ENCODE measurements around the gene ELP5.

Gene ELP5

DNA sequence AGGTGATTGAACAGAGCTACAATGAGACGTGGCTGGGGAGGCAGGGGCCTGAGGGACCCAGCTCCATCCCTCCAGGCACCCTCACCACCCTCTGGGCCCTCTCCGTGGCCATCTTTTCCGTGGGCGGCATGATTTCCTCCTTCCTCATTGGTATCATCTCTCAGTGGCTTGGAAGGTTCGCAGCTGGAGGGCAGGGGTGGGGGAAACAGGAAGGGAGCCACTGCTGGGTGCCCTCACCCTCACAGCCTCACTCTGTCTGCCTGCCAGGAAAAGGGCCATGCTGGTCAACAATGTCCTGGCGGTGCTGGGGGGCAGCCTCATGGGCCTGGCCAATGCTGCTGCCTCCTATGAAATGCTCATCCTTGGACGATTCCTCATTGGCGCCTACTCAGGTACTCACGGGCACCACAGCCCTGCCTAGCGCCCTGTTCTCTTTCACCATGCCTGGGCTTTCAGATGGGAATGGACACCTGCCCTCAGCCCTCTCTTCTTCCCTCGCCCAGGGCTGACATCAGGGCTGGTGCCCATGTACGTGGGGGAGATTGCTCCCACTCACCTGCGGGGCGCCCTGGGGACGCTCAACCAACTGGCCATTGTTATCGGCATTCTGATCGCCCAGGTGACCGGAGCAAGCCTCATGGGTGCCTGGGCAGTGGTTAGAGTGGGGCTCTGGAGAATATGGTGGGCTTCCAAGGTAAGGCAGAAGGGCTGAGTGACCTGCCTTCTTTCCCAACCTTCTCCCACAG, 31.6 kb downstream of the ELP5 start:
- Histone ChIP-seq H3K4me1 (ENCODE audit: control insufficient read depth in 1 of 2, insufficient read depth in 1 of 2, low read depth in 1 of 2, low read length in 1 of 2) (peaks cover 14 to 24% of the 10 kb centered on the region in 2 experiments), H3K27ac (no peak overlapping the region), H3K9me3 (no peaks in the 10 kb centered on the region), H3K36me3 (no peaks in the 10 kb centered on the region), H3K27me3 (peaks cover 98% of the 10 kb centered on the region), H3K4me3 (ENCODE audit: low read depth in 1 of 2, low read length in 1 of 2) (no peak overlapping the region)
- TF ChIP-seq, protein P1, sequence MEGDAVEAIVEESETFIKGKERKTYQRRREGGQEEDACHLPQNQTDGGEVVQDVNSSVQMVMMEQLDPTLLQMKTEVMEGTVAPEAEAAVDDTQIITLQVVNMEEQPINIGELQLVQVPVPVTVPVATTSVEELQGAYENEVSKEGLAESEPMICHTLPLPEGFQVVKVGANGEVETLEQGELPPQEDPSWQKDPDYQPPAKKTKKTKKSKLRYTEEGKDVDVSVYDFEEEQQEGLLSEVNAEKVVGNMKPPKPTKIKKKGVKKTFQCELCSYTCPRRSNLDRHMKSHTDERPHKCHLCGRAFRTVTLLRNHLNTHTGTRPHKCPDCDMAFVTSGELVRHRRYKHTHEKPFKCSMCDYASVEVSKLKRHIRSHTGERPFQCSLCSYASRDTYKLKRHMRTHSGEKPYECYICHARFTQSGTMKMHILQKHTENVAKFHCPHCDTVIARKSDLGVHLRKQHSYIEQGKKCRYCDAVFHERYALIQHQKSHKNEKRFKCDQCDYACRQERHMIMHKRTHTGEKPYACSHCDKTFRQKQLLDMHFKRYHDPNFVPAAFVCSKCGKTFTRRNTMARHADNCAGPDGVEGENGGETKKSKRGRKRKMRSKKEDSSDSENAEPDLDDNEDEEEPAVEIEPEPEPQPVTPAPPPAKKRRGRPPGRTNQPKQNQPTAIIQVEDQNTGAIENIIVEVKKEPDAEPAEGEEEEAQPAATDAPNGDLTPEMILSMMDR (IDR thresholded peaks at IDR 0.05) = no peak

DNA sequence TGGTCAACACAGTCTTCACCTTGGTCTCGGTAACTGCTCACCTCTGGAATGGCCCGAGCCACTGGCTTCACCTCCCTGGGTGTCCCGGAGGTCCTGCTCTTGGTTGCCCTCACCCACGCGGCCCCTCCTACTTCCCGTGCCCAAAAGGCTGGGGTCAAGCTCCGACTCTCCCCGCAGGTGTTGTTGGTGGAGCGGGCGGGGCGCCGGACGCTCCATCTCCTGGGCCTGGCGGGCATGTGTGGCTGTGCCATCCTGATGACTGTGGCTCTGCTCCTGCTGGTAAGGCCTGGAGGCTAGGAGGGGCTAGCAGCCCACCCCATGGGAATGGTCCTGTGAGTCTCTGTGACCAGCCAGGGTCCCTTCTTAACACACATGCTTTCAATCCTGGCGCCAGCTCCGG, 32.9 kb downstream of the ELP5 start:
- Histone ChIP-seq H3K27me3 (peaks cover 100% of the 10 kb centered on the region), H3K4me3 (ENCODE audit: low read depth in 1 of 2, low read length in 1 of 2) (no peak overlapping the region), H3K36me3 (no peaks in the 10 kb centered on the region), H3K27ac (no peak overlapping the region), H3K9me3 (no peaks in the 10 kb centered on the region), H3K4me1 (ENCODE audit: control insufficient read depth in 1 of 2, insufficient read depth in 1 of 2, low read depth in 1 of 2, low read length in 1 of 2) (peaks cover 14 to 24% of the 10 kb centered on the region in 2 experiments)
- TF ChIP-seq, protein P1 (IDR thresholded peaks at IDR 0.05) = no peak

DNA sequence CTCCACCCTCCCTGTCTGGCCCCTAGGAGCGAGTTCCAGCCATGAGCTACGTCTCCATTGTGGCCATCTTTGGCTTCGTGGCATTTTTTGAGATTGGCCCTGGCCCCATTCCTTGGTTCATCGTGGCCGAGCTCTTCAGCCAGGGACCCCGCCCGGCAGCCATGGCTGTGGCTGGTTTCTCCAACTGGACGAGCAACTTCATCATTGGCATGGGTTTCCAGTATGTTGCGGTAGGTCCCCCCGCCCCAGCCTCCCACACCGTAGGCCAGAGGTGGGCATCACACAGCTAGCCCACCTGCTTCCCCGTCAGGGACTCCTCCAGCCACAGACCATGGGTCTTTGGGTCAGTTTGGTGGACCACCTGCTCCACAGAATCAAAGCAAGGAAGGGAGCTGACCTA, 33.7 kb downstream of the ELP5 start:
- peaks cover 100% of the 10 kb centered on the region for H3K27me3 ChIP-seq
- no peak overlapping the region for H3K4me3 ChIP-seq (ENCODE audit: low read depth in 1 of 2, low read length in 1 of 2)
- H3K4me1 ChIP-seq (ENCODE audit: control insufficient read depth in 1 of 2, insufficient read depth in 1 of 2, low read depth in 1 of 2, low read length in 1 of 2) = peaks cover 11 to 19% of the 10 kb centered on the region in 2 experiments
- no peak overlapping the region for H3K27ac ChIP-seq
- H3K9me3 ChIP-seq = no peaks in the 10 kb centered on the region
- TF ChIP-seq, protein P1 (IDR thresholded peaks at IDR 0.05) = no peak
- no peaks in the 10 kb centered on the region for H3K36me3 ChIP-seq

DNA sequence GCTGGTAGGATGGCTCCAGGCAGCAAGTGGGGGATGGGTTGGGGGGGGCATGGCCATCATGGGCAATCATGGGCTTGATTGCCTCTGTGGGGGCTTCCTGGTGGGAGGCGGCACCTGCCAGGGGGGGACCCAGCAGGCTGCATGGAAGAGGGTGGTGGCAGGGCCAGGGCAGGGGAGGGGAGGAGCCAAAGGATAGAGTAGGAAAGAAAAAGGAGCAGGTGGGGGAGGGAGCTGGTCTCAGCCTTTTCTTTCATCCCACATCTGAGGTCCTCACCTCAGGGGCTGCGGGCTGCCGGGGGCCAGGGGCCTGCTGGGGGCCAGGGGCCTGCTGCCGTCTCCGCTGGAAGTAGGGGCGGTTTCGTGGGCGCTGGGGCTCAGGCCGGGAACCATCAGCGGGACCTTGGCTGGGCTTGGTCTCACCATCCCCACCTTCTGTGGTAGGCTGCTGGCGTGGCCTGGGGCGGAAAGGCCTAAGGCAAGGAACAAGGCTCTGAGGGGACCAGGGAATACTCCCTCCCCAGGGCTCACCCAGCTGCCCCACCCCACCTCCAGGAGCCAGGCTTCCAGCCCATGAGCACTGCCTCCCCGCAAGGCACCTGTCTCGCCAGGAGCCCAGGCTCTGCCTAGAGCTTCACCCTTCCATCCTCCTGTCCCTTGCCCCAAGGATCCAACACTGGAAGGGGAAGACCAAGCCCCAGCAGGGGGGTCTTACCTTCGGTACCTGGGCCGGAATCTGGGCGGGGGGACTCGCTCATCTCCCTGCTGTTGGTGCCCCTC, 37.4 kb downstream of the ELP5 start:
- Histone ChIP-seq H3K27ac (no peak overlapping the region), H3K36me3 (no peaks in the 10 kb centered on the region), H3K27me3 (peaks cover 100% of the 10 kb centered on the region), H3K4me3 (ENCODE audit: low read depth in 1 of 2, low read length in 1 of 2) (no peak overlapping the region), H3K9me3 (no peaks in the 10 kb centered on the region), H3K4me1 (ENCODE audit: control insufficient read depth in 1 of 2, insufficient read depth in 1 of 2, low read depth in 1 of 2, low read length in 1 of 2) (peaks cover 0 to 9% of the 10 kb centered on the region in 2 experiments)
- TF ChIP-seq, protein P1 (IDR thresholded peaks at IDR 0.05) = no peak

DNA sequence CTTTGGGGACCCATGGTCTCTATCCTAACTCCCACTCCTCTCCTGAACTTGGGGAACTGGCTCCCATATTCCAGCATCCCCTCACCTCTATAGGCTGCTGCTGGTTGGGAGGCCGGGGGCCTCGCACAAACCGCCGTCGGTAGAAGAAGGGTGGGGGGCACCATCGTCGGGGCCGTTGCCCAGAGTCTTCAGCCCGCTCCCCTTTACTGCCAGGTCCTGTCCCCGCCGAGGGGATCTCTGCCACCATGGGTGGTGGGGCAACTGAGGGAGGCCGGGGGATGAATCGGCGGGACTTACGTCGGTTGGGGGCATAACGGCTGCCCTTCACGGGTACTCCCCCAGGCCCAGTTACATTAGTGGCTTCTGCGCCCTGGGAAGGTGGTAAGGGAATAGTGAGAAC, 38.2 kb downstream of the ELP5 start:
- TF ChIP-seq, protein P1 (IDR thresholded peaks at IDR 0.05) = no peak
- Histone ChIP-seq H3K27ac (no peak overlapping the region), H3K4me1 (ENCODE audit: control insufficient read depth in 1 of 2, insufficient read depth in 1 of 2, low read depth in 1 of 2, low read length in 1 of 2) (peaks cover 5 to 15% of the 10 kb centered on the region in 2 experiments), H3K9me3 (no peaks in the 10 kb centered on the region), H3K4me3 (ENCODE audit: low read depth in 1 of 2, low read length in 1 of 2) (no peak overlapping the region), H3K36me3 (no peaks in the 10 kb centered on the region), H3K27me3 (peaks cover 100% of the 10 kb centered on the region)

Measured in neutrophil (primary cell).